ENCODE results near the gene LRRC28. TPM values are rescaled to one million over a fixed set of nuclear protein-coding genes. Genes with fewer than 3 reads are reported as not detected.

The LRRC28 gene
- total and polyA plus RNA-seq, 9 donors = 11.3 to 39.7 (median 19.6) TPM

DNA sequence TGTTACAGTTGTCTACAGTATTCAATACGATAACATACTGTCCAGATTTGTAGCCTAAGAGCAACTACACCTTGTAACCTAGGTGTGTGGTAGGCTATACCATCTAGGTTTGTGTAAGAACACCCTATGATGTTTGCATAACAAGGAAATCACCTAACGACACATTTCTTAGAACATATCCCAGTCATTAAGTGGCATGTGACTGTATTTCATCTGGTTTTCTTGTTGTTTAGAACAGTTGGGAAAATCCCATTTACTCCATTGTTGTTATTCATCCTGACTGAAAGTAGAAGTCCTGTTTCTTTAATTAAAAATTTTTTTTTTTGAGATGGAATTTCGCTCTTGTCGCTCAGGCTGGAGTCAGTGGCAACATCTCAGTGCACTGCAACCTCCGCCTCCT lies 31.3 kb downstream of the LRRC28 start:
- TF ChIP-seq, protein P1, sequence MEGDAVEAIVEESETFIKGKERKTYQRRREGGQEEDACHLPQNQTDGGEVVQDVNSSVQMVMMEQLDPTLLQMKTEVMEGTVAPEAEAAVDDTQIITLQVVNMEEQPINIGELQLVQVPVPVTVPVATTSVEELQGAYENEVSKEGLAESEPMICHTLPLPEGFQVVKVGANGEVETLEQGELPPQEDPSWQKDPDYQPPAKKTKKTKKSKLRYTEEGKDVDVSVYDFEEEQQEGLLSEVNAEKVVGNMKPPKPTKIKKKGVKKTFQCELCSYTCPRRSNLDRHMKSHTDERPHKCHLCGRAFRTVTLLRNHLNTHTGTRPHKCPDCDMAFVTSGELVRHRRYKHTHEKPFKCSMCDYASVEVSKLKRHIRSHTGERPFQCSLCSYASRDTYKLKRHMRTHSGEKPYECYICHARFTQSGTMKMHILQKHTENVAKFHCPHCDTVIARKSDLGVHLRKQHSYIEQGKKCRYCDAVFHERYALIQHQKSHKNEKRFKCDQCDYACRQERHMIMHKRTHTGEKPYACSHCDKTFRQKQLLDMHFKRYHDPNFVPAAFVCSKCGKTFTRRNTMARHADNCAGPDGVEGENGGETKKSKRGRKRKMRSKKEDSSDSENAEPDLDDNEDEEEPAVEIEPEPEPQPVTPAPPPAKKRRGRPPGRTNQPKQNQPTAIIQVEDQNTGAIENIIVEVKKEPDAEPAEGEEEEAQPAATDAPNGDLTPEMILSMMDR (IDR thresholded peaks at IDR 0.05) = no peak
- TF ChIP-seq POLR2A (IDR thresholded peaks at IDR 0.05) (no peak), EP300 (IDR thresholded peaks at IDR 0.05) (no peak)
- WGBS, 3 donors = 95 to 98% (median 96%) methylated on average over 5 of the region's 5 CpGs
- Histone ChIP-seq H3K36me3 (no peaks in the 10 kb centered on the region), H3K27ac (no peak overlapping the region), H3K9me3 (no peaks in the 10 kb centered on the region), H3K4me1 (ENCODE audit: insufficient read depth) (no peaks in the 10 kb centered on the region), H3K27me3 (no peaks in the 10 kb centered on the region), H3K4me3 (no peak overlapping the region)
- DNase-seq = no peak
- intact Hi-C loops (cut with DNase I) = loop anchor here in 2 of 4 donors (10.0 kb wide), 2 partner anchors 282 to 422 kb away; partner anchors contain the start of gene MEF2A (in 1 of the 2)

- no peaks in the 10 kb centered on the region for H3K27me3 ChIP-seq
- TF ChIP-seq EP300 (IDR thresholded peaks at IDR 0.05) = no peak
- TF ChIP-seq POLR2A (IDR thresholded peaks at IDR 0.05) = no peak
- TF ChIP-seq, protein P1 (IDR thresholded peaks at IDR 0.05) = no peak
- no peaks in the 10 kb centered on the region for H3K36me3 ChIP-seq
- intact Hi-C loops (cut with DNase I) = loop anchor here in 2 of 4 donors (2.0 to 10.0 kb wide), 3 partner anchors 281 to 421 kb away; partner anchors contain the start of gene MEF2A (in 1 of the 2)
- no peak overlapping the region for H3K27ac ChIP-seq
- H3K4me3 ChIP-seq = no peak overlapping the region
- no peaks in the 10 kb centered on the region for H3K4me1 ChIP-seq (ENCODE audit: insufficient read depth)
- DNase-seq = no peak
- no peaks in the 10 kb centered on the region for H3K9me3 ChIP-seq
Observed at GRCh38 chr15:99283717-99284116, 32.4 kb downstream of the LRRC28 start.

DNA sequence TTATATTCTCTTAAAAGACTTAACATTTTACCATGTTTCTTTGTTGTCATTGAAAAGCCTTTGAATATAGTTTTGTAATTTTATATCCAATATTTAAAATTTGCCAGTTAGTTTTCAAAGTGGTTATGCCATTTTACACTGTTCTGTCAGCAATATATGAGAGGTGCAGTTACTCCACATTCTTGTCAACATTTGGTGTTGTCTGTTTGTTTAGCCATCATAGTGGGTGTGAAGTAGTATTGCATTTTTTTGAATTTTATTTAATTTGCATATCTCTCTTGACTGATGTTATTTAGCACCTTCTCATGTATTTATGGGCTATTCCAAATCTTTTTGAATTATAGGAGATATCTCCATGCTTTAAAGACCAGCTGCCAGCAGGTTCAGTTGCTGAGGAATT lies 40.4 kb downstream of the LRRC28 start:
- H3K4me3 ChIP-seq = no peak overlapping the region
- H3K9me3 ChIP-seq = no peaks in the 10 kb centered on the region
- intact Hi-C loops (cut with DNase I) = loop anchor here in 1 of 4 donors (10.0 kb wide), 1 partner anchor 433 kb away; no protein-coding TSS in a partner anchor
- TF ChIP-seq, protein P1 (IDR thresholded peaks at IDR 0.05) = no peak
- TF ChIP-seq EP300 (IDR thresholded peaks at IDR 0.05) = no peak
- TF ChIP-seq POLR2A (IDR thresholded peaks at IDR 0.05) = no peak
- H3K27me3 ChIP-seq = no peaks in the 10 kb centered on the region
- H3K4me1 ChIP-seq (ENCODE audit: insufficient read depth) = peaks cover 6% of the 10 kb centered on the region
- DNase-seq = no peak
- no peaks in the 10 kb centered on the region for H3K36me3 ChIP-seq
- no peak overlapping the region for H3K27ac ChIP-seq

- no peak for DNase-seq
- intact Hi-C loops (cut with DNase I) = loop anchor here in 1 of 4 donors (10.0 kb wide), 1 partner anchor 429 kb away; no protein-coding TSS in a partner anchor
Observed at GRCh38 chr15:99295840-99296239, 44.6 kb downstream of the LRRC28 start.

More at GRCh38 chr15:99295840-99296239, 44.6 kb downstream of the LRRC28 start:
- Histone ChIP-seq H3K27ac (peak overlapping the region in 1 of 2 donors; percentile 63), H3K36me3 (no peaks in the 10 kb centered on the region), H3K9me3 (no peaks in the 10 kb centered on the region), H3K27me3 (no peaks in the 10 kb centered on the region), H3K4me3 (no peak overlapping the region), H3K4me1 (ENCODE audit: insufficient read depth) (peaks cover 10% of the 10 kb centered on the region)
- TF ChIP-seq POLR2A (IDR thresholded peaks at IDR 0.05) = no peak
- TF ChIP-seq EP300 (IDR thresholded peaks at IDR 0.05) = no peak
- TF ChIP-seq, protein P1 (IDR thresholded peaks at IDR 0.05) = no peak

Measured in ovary (tissue), 9 donors.